GM23338 (cell line): ENCODE data around the gene NUDT16L1. TPM values are rescaled to one million over a fixed set of nuclear protein-coding genes. Genes with fewer than 3 reads are reported as not detected.

Source experiments
- ATAC-seq: fragments of 200-7000 bp; cut with Tn5 transposase; 3 replicates; pipeline ENCODE4 v1.9.1; 2020
- DNase-seq: peaks from one replicate; pipeline ENCODE4 v3.0.0-alpha.2; 2015; ENCODE audit warnings: low spot score
- H2AFZ ChIP-seq: fragments of 200-600 bp; sonication (generic); 2 replicates; pipeline ENCODE4 v1.8.0; 2016; ENCODE audit warnings: antibody characterized with exemption, mild to moderate bottlenecking, moderate library complexity
- H3F3A ChIP-seq: fragments of 200-600 bp; sonication (generic); replicated peaks from 2 replicates; pipeline ENCODE4 v1.8.0; 2017; ENCODE audit warnings: antibody characterized with exemption, mixed run types, low read depth
- H3K27ac ChIP-seq: fragments of 200-600 bp; sonication (generic); 2 replicates; pipeline ENCODE4 v1.6.1; 2016; ENCODE audit warnings: low read depth
- H3K27me3 ChIP-seq: fragments of 200-600 bp; sonication (generic); 2 replicates; pipeline ENCODE4 v1.8.0; 2016; ENCODE audit warnings: mild to moderate bottlenecking, mixed run types, moderate library complexity; ENCODE audit not compliant: insufficient read depth
- H3K36me3 ChIP-seq: fragments of 200-600 bp; sonication (generic); 2 replicates; pipeline ENCODE4 v1.8.0; 2016; ENCODE audit warnings: mild to moderate bottlenecking; ENCODE audit not compliant: insufficient read depth
- H3K4me1 ChIP-seq: fragments of 200-600 bp; sonication (generic); 2 replicates; pipeline ENCODE4 v1.8.0; 2016; ENCODE audit warnings: mild to moderate bottlenecking, moderate library complexity; ENCODE audit not compliant: insufficient read depth
- H3K4me2 ChIP-seq: fragments of 200-600 bp; sonication (generic); 2 replicates; pipeline ENCODE4 v1.7.1; 2017; ENCODE audit warnings: mixed run types
- H3K4me3 ChIP-seq: fragments of 200-600 bp; sonication (generic); 2 replicates; pipeline ENCODE4 v1.6.1; 2016; ENCODE audit warnings: mixed run types
- H3K79me2 ChIP-seq: fragments of 200-600 bp; sonication (generic); replicated peaks from 2 replicates; pipeline ENCODE4 v1.8.0; 2017; ENCODE audit warnings: mild to moderate bottlenecking; ENCODE audit not compliant: insufficient read depth
- H3K9me2 ChIP-seq: fragments of 200-600 bp; sonication (generic); 2 replicates; pipeline ENCODE4 v1.8.0; 2017; ENCODE audit not compliant: insufficient read depth
- H4K20me1 ChIP-seq: fragments of 200-600 bp; sonication (generic); replicated peaks from 2 replicates; pipeline ENCODE4 v1.8.0; 2017; ENCODE audit warnings: mild to moderate bottlenecking; ENCODE audit not compliant: insufficient read depth
- H3K27ac Mint-ChIP-seq: 2 replicates; pipeline ENCODE4 v1.8.0; 2020; ENCODE audit warnings: inconsistent platforms, mild to moderate bottlenecking, moderate library complexity, mixed read lengths
- H3K27me3 Mint-ChIP-seq: 3 replicates; pipeline ENCODE4 v1.8.0; 2022; ENCODE audit warnings: low read depth, mild to moderate bottlenecking, moderate library complexity, mixed read lengths, inconsistent platforms; ENCODE audit not compliant: insufficient read depth, poor library complexity
- H3K36me3 Mint-ChIP-seq: 3 replicates; pipeline ENCODE4 v1.8.0; 2021; ENCODE audit warnings: low read depth, mild to moderate bottlenecking, inconsistent platforms, moderate library complexity, mixed read lengths
- H3K4me1 Mint-ChIP-seq: 3 replicates; pipeline ENCODE4 v1.8.0; 2020; ENCODE audit warnings: mild to moderate bottlenecking, inconsistent platforms, mixed read lengths
- H3K4me3 Mint-ChIP-seq: 3 replicates; pipeline ENCODE4 v1.8.0; 2021; ENCODE audit warnings: moderate library complexity, mild to moderate bottlenecking, inconsistent platforms, mixed read lengths
- H3K9me3 Mint-ChIP-seq: 3 replicates; pipeline ENCODE4 v1.8.0; 2020; ENCODE audit warnings: moderate library complexity, mild to moderate bottlenecking, inconsistent platforms, mixed read lengths
- CREB1 ChIP-seq: fragments of 250-450 bp; sonication (Bioruptor Pico); IDR thresholded peaks from 2 replicates; pipeline ENCODE4 v1.5.0; 2020; ENCODE audit warnings: low read depth, mild to moderate bottlenecking, moderate library complexity
- CTCF ChIP-seq, 2 experiments: fragments of 200-600 bp in 1 of 2; sonication (generic) in 1 of 2; conservative IDR thresholded peaks; 2 replicates each; pipeline versions ENCODE4 v1.5.1 to v1.6.1; 2016 to 2017; ENCODE audit warnings: antibody characterized with exemption in 2 of 2, low read depth in 2 of 2, mild to moderate bottlenecking in 2 of 2, moderate library complexity in 1 of 2
- ETS1 ChIP-seq: IDR thresholded peaks from 2 replicates; pipeline ENCODE4 v1.6.1; 2016; ENCODE audit warnings: antibody characterized with exemption
- EZH2 ChIP-seq: fragments of 200-600 bp; sonication (generic); IDR thresholded peaks from one replicate; pipeline ENCODE4 v1.8.0; 2017; ENCODE audit warnings: antibody characterized with exemption, mild to moderate bottlenecking, low read depth; ENCODE audit not compliant: unreplicated experiment
- EZH2phosphoT487 ChIP-seq: fragments of 200-600 bp; sonication (generic); IDR thresholded peaks from one replicate; pipeline ENCODE4 v1.8.1; 2018; ENCODE audit warnings: antibody characterized with exemption; ENCODE audit not compliant: unreplicated experiment
- JUNB ChIP-seq: IDR thresholded peaks from one replicate; pipeline ENCODE4 v1.6.1; 2016; ENCODE audit warnings: antibody characterized with exemption; ENCODE audit not compliant: unreplicated experiment
- NANOG ChIP-seq: IDR thresholded peaks from 2 replicates; pipeline ENCODE4 v1.6.1; 2016; ENCODE audit warnings: antibody characterized with exemption, borderline replicate concordance
- POLR2AphosphoS5 ChIP-seq: IDR thresholded peaks from 2 replicates; pipeline ENCODE4 v1.6.1; 2016; ENCODE audit warnings: antibody characterized with exemption, low read depth
- STAT1 ChIP-seq: IDR thresholded peaks from one replicate; pipeline ENCODE4 v1.6.1; 2016; ENCODE audit warnings: antibody characterized with exemption; ENCODE audit not compliant: unreplicated experiment
- ZNF114 ChIP-seq: fragments of 250-450 bp; sonication (Bioruptor Pico); IDR thresholded peaks from 2 replicates; pipeline ENCODE4 v1.5.0; 2020; ENCODE audit warnings: mild to moderate bottlenecking, moderate library complexity
- ZNF331 ChIP-seq: fragments of 250-450 bp; sonication (Bioruptor Pico); IDR thresholded peaks from 2 replicates; pipeline ENCODE4 v1.5.0; 2020; ENCODE audit warnings: low read depth, mild to moderate bottlenecking, moderate library complexity
- ZNF462 ChIP-seq: fragments of 250-450 bp; sonication (Bioruptor Pico); IDR thresholded peaks from 2 replicates; pipeline ENCODE4 v1.5.0; 2020; ENCODE audit warnings: mild to moderate bottlenecking, moderate library complexity
- polyA plus RNA-seq: library from polyadenylated mRNA; unstranded; fragments of >200 nt; fragmentation: Nextera tagmentation; extraction: Ambion mirVana; gene quantifications from 2 replicates; pipeline ENCODE4 v1.2.1, GENCODE V29; 2016
- total RNA-seq: library from RNA; depleted of rRNA; stranded (reverse); fragments of >200 nt; shearing (Covaris generic); gene quantifications from 2 replicates; pipeline ENCODE4 v1.2.3, GENCODE V29; 2014

NUDT16L1 gene
- total and polyA plus RNA-seq, 2 experiments from 2014 or later, result 37.1 to 80.4 TPM

- TF ChIP-seq ZNF462, result no peak
- no peak for TF ChIP-seq ZNF114 (CRISPR knock-in tag)
- TF ChIP-seq ZNF331, result no peak
- no peak for TF ChIP-seq EZH2
These were observed 32.8 kb upstream of the NUDT16L1 start (continued) for GRCh38 chr16:4660454-4661007.

GRCh38 chr16:4661661-4662060 lies 31.7 kb upstream of the NUDT16L1 start:
- Mint-ChIP-seq H3K9me3 (no peaks in the 10 kb centered on the region), H3K4me1 (peaks cover 3% of the 10 kb centered on the region; the same call in 1 of the 3 replicates), H3K27ac (no peak overlapping the region), H3K36me3 (peaks cover 10% of the 10 kb centered on the region; the same call in 2 of the 3 replicates), H3K27me3 (peaks cover 5% of the 10 kb centered on the region), H3K4me3 (no peak overlapping the region)
- Histone ChIP-seq H2AFZ (no peak overlapping the region), H3K27me3 (no peaks in the 10 kb centered on the region), H3K36me3 (no peaks in the 10 kb centered on the region), H4K20me1 (0 out of 2 replicates have a peak, but pooled peaks cover 4% of the 10 kb centered on the region), H3F3A (no peaks in the 10 kb centered on the region), H3K4me2 (no peak overlapping the region), H3K27ac (no peak overlapping the region), H3K4me3 (no peak overlapping the region), H3K9me2 (no peaks in the 10 kb centered on the region), H3K79me2 (no peaks in the 10 kb centered on the region; the same call in 1 of the 2 replicates), H3K4me1 (no peaks in the 10 kb centered on the region)
- ATAC-seq, result no peak
- DNase-seq, result no peak
- no peak for TF ChIP-seq CTCF (conservative IDR thresholded peaks at IDR 0.05; ENCODE audit: low read depth in 2 of 2)
- TF ChIP-seq ZNF114 (CRISPR knock-in tag), result no peak
- TF ChIP-seq POLR2AphosphoS5, result no peak
- TF ChIP-seq ETS1, result no peak
- no peak for TF ChIP-seq JUNB
- no peak for TF ChIP-seq CREB1
- TF ChIP-seq NANOG, result no peak
- TF ChIP-seq EZH2, result no peak
- TF ChIP-seq EZH2phosphoT487, result no peak
- no peak for TF ChIP-seq STAT1
- no peak for TF ChIP-seq ZNF331
